Activated CD8-positive, alpha-beta T cell treated with anti-CD3 and anti-CD28 coated beads, Interleukin-2, amount 10 ng/mL, durations not matched to agents 7 days and 5 days (primary cell): ENCODE results near the gene C20orf144. TPM values are rescaled to one million over a fixed set of nuclear protein-coding genes. Genes with fewer than 3 reads are reported as not detected.

Experiments used
- ATAC-seq: fragments of 150-1000 bp; cut with Tn5 transposase; one replicate; pipeline ENCODE4 v1.10.0; 2021; ENCODE audit warnings: moderate library complexity
- CTCF ChIA-PET: fragments of 350-600 bp; sonication (Branson Sonifier 250); formaldehyde crosslinking; loops from one replicate; lab custom pipeline; 2021; ENCODE audit warnings: antibody characterized with exemption; lab: Charles Lee
- POLR2A ChIA-PET: fragments of 350-600 bp; sonication (Branson Sonifier 250); formaldehyde crosslinking; loops from one replicate; lab custom pipeline; 2021; ENCODE audit warnings: antibody characterized with exemption; lab: Charles Lee
- DNase-seq: peaks from one replicate; pipeline ENCODE4 v3.0.0-alpha.2; 2020
- H3K27ac Mint-ChIP-seq: one replicate; pipeline ENCODE4 v1.8.0; 2021; ENCODE audit warnings: mild to moderate bottlenecking, mixed read lengths
- H3K27me3 Mint-ChIP-seq: one replicate; pipeline ENCODE4 v1.8.0; 2021; ENCODE audit warnings: low read depth, mixed read lengths
- H3K36me3 Mint-ChIP-seq: one replicate; pipeline ENCODE4 v1.8.0; 2021; ENCODE audit warnings: low read depth, mixed read lengths
- H3K4me1 Mint-ChIP-seq: one replicate; pipeline ENCODE4 v1.8.0; 2021; ENCODE audit warnings: low read depth, mixed read lengths
- H3K4me3 Mint-ChIP-seq: one replicate; pipeline ENCODE4 v1.8.0; 2021; ENCODE audit warnings: mild to moderate bottlenecking, mixed read lengths
- H3K9me3 Mint-ChIP-seq: one replicate; pipeline ENCODE4 v1.8.0; 2022; ENCODE audit warnings: mixed read lengths; ENCODE audit not compliant: insufficient read depth
- total RNA-seq, 2 experiments: library from RNA; stranded (reverse); gene quantifications; one replicate each; pipeline ENCODE4 v1.2.3, GENCODE V29; 2021

C20orf144 gene
- total RNA-seq, 2 experiments from 2014 or later, result 0.16 to 0.21 TPM

GRCh38 chr20:33667245-33667675, 5.1 kb downstream of the C20orf144 start:
- Mint-ChIP-seq H3K4me1 (peaks cover 53% of the 10 kb centered on the region), H3K27me3 (no peaks in the 10 kb centered on the region), H3K4me3 (peak overlapping the region; percentile 90), H3K27ac (peak overlapping the region; percentile 84), H3K9me3 (no peaks in the 10 kb centered on the region), H3K36me3 (peaks cover 20% of the 10 kb centered on the region)
- DNase-seq (peak; percentile 48), ATAC-seq (peak; percentile 11)
- ChIA-PET CTCF (interaction anchor here (0.6 to 9.8 kb wide), 20 partner anchors 12 to 445 kb away, joined by 3 to 126 read pairs (median 5); partner anchors contain the start of genes CBFA2T2, CDK5RAP1, E2F1 and EIF2S2), POLR2A (interaction anchor here (0.8 to 10.3 kb wide), 7 partner anchors 8 to 266 kb away, joined by 3 to 148 read pairs (median 4); partner anchors contain the start of genes CBFA2T2, CDK5RAP1 and E2F1)

GRCh38 chr20:33667676-33668465, 5.7 kb downstream of the C20orf144 start:
- POLR2A ChIA-PET, result interaction anchor here (0.7 to 10.3 kb wide), 5 partner anchors 8 to 221 kb away, joined by 3 to 148 read pairs (median 5); partner anchors contain the start of genes E2F1 and ZNF341
- CTCF ChIA-PET, result interaction anchor here (0.7 to 9.8 kb wide), 25 partner anchors 13 to 325 kb away, joined by 3 to 126 read pairs (median 4); partner anchors contain the start of genes CBFA2T2, CDK5RAP1, E2F1 and PXMP4

GRCh38 chr20:33668466-33669155, 6.5 kb downstream of the C20orf144 start:
- Mint-ChIP-seq H3K27ac (peak overlapping the region; percentile 71), H3K27me3 (no peaks in the 10 kb centered on the region), H3K4me3 (peak overlapping the region; percentile 90), H3K4me1 (peaks cover 61% of the 10 kb centered on the region), H3K36me3 (peaks cover 22% of the 10 kb centered on the region), H3K9me3 (no peaks in the 10 kb centered on the region)
- ATAC-seq (no peak), DNase-seq (no peak)
- CTCF ChIA-PET, result interaction anchor here (0.6 to 9.8 kb wide), 22 partner anchors 13 to 325 kb away, joined by 3 to 126 read pairs (median 4); partner anchors contain the start of genes CBFA2T2, CDK5RAP1, E2F1 and SNTA1
- POLR2A ChIA-PET, result interaction anchor here (0.7 to 10.3 kb wide), 6 partner anchors 7 to 222 kb away, joined by 3 to 148 read pairs (median 4); partner anchors contain the start of genes E2F1 and ZNF341

More at GRCh38 chr20:33667676-33668465, 5.7 kb downstream of the C20orf144 start:
- Mint-ChIP-seq H3K36me3 (peaks cover 20% of the 10 kb centered on the region), H3K9me3 (no peaks in the 10 kb centered on the region), H3K4me1 (peaks cover 56% of the 10 kb centered on the region), H3K27me3 (no peaks in the 10 kb centered on the region), H3K27ac (peak overlapping the region; percentile 84), H3K4me3 (peak overlapping the region; percentile 90)
- ATAC-seq (peak; percentile 62), DNase-seq (peak; percentile 83)

- Mint-ChIP-seq H3K9me3 (no peaks in the 10 kb centered on the region), H3K4me1 (peaks cover 59% of the 10 kb centered on the region), H3K27ac (peak overlapping the region; percentile 39), H3K4me3 (no peak overlapping the region), H3K36me3 (peaks cover 22% of the 10 kb centered on the region), H3K27me3 (no peaks in the 10 kb centered on the region)
- DNase-seq (no peak), ATAC-seq (no peak)
- POLR2A ChIA-PET, result interaction anchor here (1.3 to 10.3 kb wide), 2 partner anchors 13 to 114 kb away, joined by 3 to 148 read pairs; partner anchors contain the start of gene E2F1
- CTCF ChIA-PET, result interaction anchor here (1.1 to 9.8 kb wide), 11 partner anchors 13 to 324 kb away, joined by 3 to 126 read pairs (median 4); partner anchors contain the start of genes CDK5RAP1, E2F1 and ZNF341
Measured at GRCh38 chr20:33669224-33669623, 7.1 kb downstream of the C20orf144 start.

- no peaks in the 10 kb centered on the region for H3K9me3 Mint-ChIP-seq
- no peak for DNase-seq
- no peak overlapping the region for H3K4me3 Mint-ChIP-seq
- peaks cover 21% of the 10 kb centered on the region for H3K36me3 Mint-ChIP-seq
- no peak for ATAC-seq
- peak overlapping the region; percentile 39 for H3K27ac Mint-ChIP-seq
- peaks cover 56% of the 10 kb centered on the region for H3K4me1 Mint-ChIP-seq
- POLR2A ChIA-PET, result interaction anchor here (1.3 to 10.3 kb wide), 2 partner anchors 12 to 115 kb away, joined by 3 to 148 read pairs; partner anchors contain the start of gene E2F1
- CTCF ChIA-PET, result interaction anchor here (1.0 to 9.8 kb wide), 3 partner anchors 12 to 24 kb away, joined by 3 to 126 read pairs (median 3); no protein-coding TSS in a partner anchor
- H3K27me3 Mint-ChIP-seq, result no peaks in the 10 kb centered on the region
Measured at GRCh38 chr20:33669873-33670640, 7.9 kb downstream of the C20orf144 start.

- H3K27me3 Mint-ChIP-seq, result no peaks in the 10 kb centered on the region
- ChIA-PET CTCF (interaction anchor here (1.0 to 9.8 kb wide), 2 partner anchors 11 to 16 kb away, joined by 3 to 126 read pairs; no protein-coding TSS in a partner anchor), POLR2A (interaction anchor here (0.9 to 10.3 kb wide), 2 partner anchors 12 to 442 kb away, joined by 3 to 148 read pairs; partner anchors contain the start of genes E2F1 and EIF2S2)
- H3K9me3 Mint-ChIP-seq, result no peaks in the 10 kb centered on the region
- H3K4me3 Mint-ChIP-seq, result no peak overlapping the region
- peaks cover 28% of the 10 kb centered on the region for H3K36me3 Mint-ChIP-seq
- H3K27ac Mint-ChIP-seq, result peak overlapping the region; percentile 20
- DNase-seq (no peak), ATAC-seq (no peak)
- peaks cover 58% of the 10 kb centered on the region for H3K4me1 Mint-ChIP-seq
Measured at GRCh38 chr20:33670715-33671499, 8.8 kb downstream of the C20orf144 start.

GRCh38 chr20:33671573-33672288, 9.6 kb downstream of the C20orf144 start:
- CTCF ChIA-PET, result interaction anchor here (9.8 kb wide), 1 partner anchor 10 kb away, joined by 126 read pairs; no protein-coding TSS in a partner anchor
- Mint-ChIP-seq H3K27me3 (no peaks in the 10 kb centered on the region), H3K4me1 (peaks cover 56% of the 10 kb centered on the region), H3K27ac (peak overlapping the region; percentile 51), H3K4me3 (peak overlapping the region; percentile 10), H3K36me3 (peaks cover 36% of the 10 kb centered on the region), H3K9me3 (no peaks in the 10 kb centered on the region)
- ATAC-seq, result no peak
- POLR2A ChIA-PET, result interaction anchor here (0.9 to 10.3 kb wide), 4 partner anchors 8 to 441 kb away, joined by 3 to 148 read pairs (median 14); partner anchors contain the start of genes C20orf144, E2F1 and EIF2S2
- DNase-seq, result no peak

GRCh38 chr20:33672426-33673113, 10.4 kb downstream of the C20orf144 start:
- Mint-ChIP-seq H3K27ac (peak overlapping the region; percentile 68), H3K27me3 (no peaks in the 10 kb centered on the region), H3K36me3 (peaks cover 42% of the 10 kb centered on the region), H3K4me1 (peaks cover 56% of the 10 kb centered on the region), H3K9me3 (no peaks in the 10 kb centered on the region), H3K4me3 (peak overlapping the region; percentile 77)
- no peak for DNase-seq
- ChIA-PET POLR2A (interaction anchor here (0.9 to 10.3 kb wide), 4 partner anchors 8 to 48 kb away, joined by 3 to 148 read pairs (median 14); partner anchors contain the start of genes C20orf144, E2F1 and PXMP4), CTCF (no interaction called here)
- ATAC-seq, result no peak

GRCh38 chr20:33673114-33673409, 10.9 kb downstream of the C20orf144 start:
- H3K4me3 Mint-ChIP-seq, result peak overlapping the region; percentile 77
- no peaks in the 10 kb centered on the region for H3K9me3 Mint-ChIP-seq
- POLR2A ChIA-PET, result interaction anchor here (0.9 to 4.0 kb wide), 2 partner anchors 9 to 47 kb away, joined by 4 to 25 read pairs; partner anchors contain the start of genes C20orf144 and PXMP4
- H3K27me3 Mint-ChIP-seq, result no peaks in the 10 kb centered on the region
- H3K4me1 Mint-ChIP-seq, result peaks cover 55% of the 10 kb centered on the region
- peaks cover 47% of the 10 kb centered on the region for H3K36me3 Mint-ChIP-seq
- DNase-seq, result no peak
- ATAC-seq, result no peak
- CTCF ChIA-PET, result no interaction called here
- H3K27ac Mint-ChIP-seq, result peak overlapping the region; percentile 68
